Measurements from ENCODE around the gene MTHFD2L.

MTHFD2L gene

GRCh38 chr4:74237425-74237966, 79.6 kb downstream of the MTHFD2L start:
- no peak for DNase-seq (ENCODE audit: low read depth in 2 of 3, low spot score in 1 of 3)

GRCh38 chr4:74244049-74244448, 86.1 kb downstream of the MTHFD2L start:
- DNase-seq (ENCODE audit: low read depth in 2 of 3, low spot score in 1 of 3): no peak

GRCh38 chr4:74252933-74253332, 95.0 kb downstream of the MTHFD2L start:
- no peak for DNase-seq (ENCODE audit: low read depth in 2 of 3, low spot score in 1 of 3)

GRCh38 chr4:74254386-74254785, 96.5 kb downstream of the MTHFD2L start:
- no peak for DNase-seq (ENCODE audit: low read depth in 2 of 3, low spot score in 1 of 3)

- no peak for DNase-seq (ENCODE audit: low read depth in 2 of 3, low spot score in 1 of 3)
Observed at GRCh38 chr4:74255096-74255495, 97.2 kb downstream of the MTHFD2L start.

- DNase-seq (ENCODE audit: low read depth in 2 of 3, low spot score in 1 of 3): no peak
Observed at GRCh38 chr4:74258963-74259362, 101.0 kb downstream of the MTHFD2L start.

GRCh38 chr4:74260036-74260435, 102.1 kb downstream of the MTHFD2L start:
- no peak for DNase-seq (ENCODE audit: low read depth in 2 of 3, low spot score in 1 of 3)

- DNase-seq (ENCODE audit: low read depth in 2 of 3, low spot score in 1 of 3): no peak
Observed at GRCh38 chr4:74262522-74262921, 104.6 kb downstream of the MTHFD2L start.

- DNase-seq (ENCODE audit: low read depth in 2 of 3, low spot score in 1 of 3): no peak
Observed at GRCh38 chr4:74263551-74263950, 105.6 kb downstream of the MTHFD2L start.

GRCh38 chr4:74266081-74266480, 108.2 kb downstream of the MTHFD2L start:
- DNase-seq (ENCODE audit: low read depth in 2 of 3, low spot score in 1 of 3): no peak

GRCh38 chr4:74267998-74268606, 110.2 kb downstream of the MTHFD2L start:
- DNase-seq (ENCODE audit: low read depth in 2 of 3, low spot score in 1 of 3): no peak

GRCh38 chr4:74268643-74269042, 110.7 kb downstream of the MTHFD2L start:
- DNase-seq (ENCODE audit: low read depth in 2 of 3, low spot score in 1 of 3): no peak

GRCh38 chr4:74278490-74278889, 120.6 kb downstream of the MTHFD2L start:
- no peak for DNase-seq (ENCODE audit: low read depth in 2 of 3, low spot score in 1 of 3)

- DNase-seq (ENCODE audit: low read depth in 2 of 3, low spot score in 1 of 3): no peak
Observed at GRCh38 chr4:74279716-74280115, 121.8 kb downstream of the MTHFD2L start.

- DNase-seq (ENCODE audit: low read depth in 2 of 3, low spot score in 1 of 3): no peak
Observed at GRCh38 chr4:74282926-74283325, 125.0 kb downstream of the MTHFD2L start.

- no peak for DNase-seq (ENCODE audit: low read depth in 2 of 3, low spot score in 1 of 3)
Observed at GRCh38 chr4:74283614-74284013, 125.7 kb downstream of the MTHFD2L start.

GRCh38 chr4:74284053-74284452, 126.1 kb downstream of the MTHFD2L start:
- no peak for DNase-seq (ENCODE audit: low read depth in 2 of 3, low spot score in 1 of 3)

- no peak for DNase-seq (ENCODE audit: low read depth in 2 of 3, low spot score in 1 of 3)
Observed at GRCh38 chr4:74287164-74287563, 129.2 kb downstream of the MTHFD2L start.

- no peak for DNase-seq (ENCODE audit: low read depth in 2 of 3, low spot score in 1 of 3)
Observed at GRCh38 chr4:74287791-74288190, 129.9 kb downstream of the MTHFD2L start.

- DNase-seq (ENCODE audit: low read depth in 2 of 3, low spot score in 1 of 3): no peak
Observed at GRCh38 chr4:74291471-74291870, 133.6 kb downstream of the MTHFD2L start.

GRCh38 chr4:74292111-74292870, 134.4 kb downstream of the MTHFD2L start:
- no peak for DNase-seq (ENCODE audit: low read depth in 2 of 3, low spot score in 1 of 3)

GRCh38 chr4:74293558-74293957, 135.6 kb downstream of the MTHFD2L start:
- DNase-seq (ENCODE audit: low read depth in 2 of 3, low spot score in 1 of 3): no peak

- no peak for DNase-seq (ENCODE audit: low read depth in 2 of 3, low spot score in 1 of 3)
Observed at GRCh38 chr4:74294681-74295080, 136.8 kb downstream of the MTHFD2L start.

Data from stimulated activated CD4-positive, alpha-beta T cell treated with anti-CD3 and anti-CD28 coated beads, Interleukin-12 subunit alpha, Interleukin-12 subunit beta, amount 100 ng/mL, for 48 hours (primary cell).